ENCODE data around the gene MEGF11. TPM values are rescaled to one million over a fixed set of nuclear protein-coding genes. Genes with fewer than 3 reads are reported as not detected.

MEGF11 gene
- polyA plus RNA-seq, 6 donors from 2014 or later: 1.00 TPM; not detected in 5

DNA sequence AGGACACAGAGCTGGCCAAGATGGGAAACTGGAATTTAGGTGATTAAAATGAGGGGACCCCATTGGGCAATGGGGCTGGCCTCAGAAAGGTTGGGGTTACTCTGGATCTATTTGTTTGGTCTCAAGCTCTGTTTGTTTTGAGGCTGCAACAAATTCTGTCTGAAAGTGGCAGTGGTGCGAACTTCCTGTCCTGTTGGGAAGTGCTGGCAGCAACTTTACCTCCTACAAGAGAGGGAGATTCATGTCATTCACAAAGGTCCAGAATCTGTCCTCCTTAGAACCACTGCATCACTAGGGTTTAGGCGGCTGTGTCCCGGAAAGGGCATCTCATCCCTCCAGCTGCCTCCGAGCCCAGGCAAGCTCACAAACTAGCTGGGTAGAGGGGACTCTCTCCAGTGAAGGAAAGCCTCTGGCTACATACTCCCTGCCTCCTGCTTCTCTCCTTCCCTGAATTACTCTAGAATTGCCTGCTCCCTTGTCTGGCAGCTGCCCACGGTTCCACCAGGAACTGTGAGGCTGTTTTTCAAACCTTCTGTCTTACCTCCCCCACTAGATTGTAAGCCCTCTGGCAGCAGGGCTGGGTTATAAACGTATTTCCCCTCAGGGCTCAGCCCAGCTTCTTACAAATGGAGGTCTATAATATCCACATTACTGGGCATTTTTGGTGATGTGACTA, 23.6 kb downstream of the MEGF11 start:
- Mint-ChIP-seq H3K36me3 (no peaks in the 10 kb centered on the region), H3K4me3 (no peak overlapping the region), H3K27me3 (peaks cover 4 to 13% (median 7%) of the 10 kb centered on the region in 3 donors), H3K4me1 (peaks cover 0 to 3% (median 0%) of the 10 kb centered on the region in 3 donors), H3K9me3 (no peaks in the 10 kb centered on the region), H3K27ac (no peak overlapping the region)
- ATAC-seq (ENCODE audit: low read depth in 2 of 2) (no peak), DNase-seq (no peak)

DNA sequence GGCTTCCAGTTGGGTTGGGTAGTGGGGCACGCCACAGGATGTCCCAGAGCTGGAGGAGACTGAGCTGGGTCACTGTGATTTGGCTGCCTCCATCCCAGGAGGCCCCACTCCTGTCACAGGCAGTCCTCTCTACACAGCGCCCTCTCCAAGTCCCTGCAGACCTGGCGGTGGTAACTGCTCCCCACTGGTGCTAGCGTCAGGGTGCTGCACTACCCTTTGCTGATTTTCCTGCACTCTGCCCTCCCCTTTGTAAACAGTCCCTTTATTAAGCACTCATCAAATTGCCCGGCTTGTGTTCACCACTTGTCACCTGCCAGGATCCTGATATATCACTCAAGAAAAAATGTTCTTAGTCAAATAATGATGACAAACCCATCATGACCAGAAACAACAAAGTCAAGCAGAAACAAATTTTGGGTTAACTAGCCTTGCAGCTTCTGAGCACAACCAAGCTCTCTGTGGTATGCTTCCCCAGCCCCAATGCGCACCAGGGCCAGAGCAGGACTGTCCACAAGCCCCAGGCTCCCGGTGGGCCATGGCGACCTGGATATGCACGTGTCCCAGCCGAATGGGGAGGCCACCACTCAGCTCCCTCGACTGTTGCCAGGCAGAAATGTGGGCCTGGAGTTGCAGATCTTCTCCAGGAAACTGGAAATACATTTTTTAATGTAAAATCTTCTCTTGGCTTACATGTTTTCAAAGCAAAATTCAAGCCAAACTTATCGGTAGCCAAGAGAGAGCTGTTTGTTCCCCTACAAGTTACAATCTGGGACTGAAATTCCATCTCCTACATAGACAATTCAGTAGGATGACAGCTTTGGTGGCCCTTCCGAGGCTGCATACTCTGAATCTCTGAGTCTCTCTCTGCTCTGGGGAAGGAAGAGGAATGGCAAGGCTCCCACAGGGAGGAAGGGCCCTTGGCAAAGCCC, 24.5 kb downstream of the MEGF11 start:
- Mint-ChIP-seq H3K4me1 (peaks cover 0 to 3% (median 0%) of the 10 kb centered on the region in 3 donors), H3K27ac (no peak overlapping the region), H3K27me3 (peaks cover 0 to 9% (median 4%) of the 10 kb centered on the region in 3 donors), H3K4me3 (no peak overlapping the region), H3K36me3 (no peaks in the 10 kb centered on the region), H3K9me3 (no peaks in the 10 kb centered on the region)
- ATAC-seq (ENCODE audit: low read depth in 2 of 2): no peak
- DNase-seq: no peak

DNA sequence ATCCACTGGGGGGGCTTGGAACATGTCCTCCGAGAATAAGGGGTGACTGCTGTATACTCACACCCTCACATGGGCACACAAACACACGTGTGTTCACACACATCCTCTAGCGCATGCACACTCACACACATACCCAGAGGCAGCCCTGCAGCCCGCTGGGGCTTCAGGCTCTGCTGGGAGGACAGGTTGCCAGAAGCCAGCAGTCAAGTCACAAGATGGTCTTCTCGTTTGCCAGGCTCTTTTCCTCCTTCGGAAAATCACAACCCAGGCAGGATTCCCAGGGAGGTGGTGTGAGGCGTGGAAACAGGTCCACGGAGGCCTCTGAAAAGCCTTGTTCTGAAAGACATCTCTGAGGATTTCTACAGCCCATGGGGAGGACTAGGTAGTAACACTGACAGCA, 26.8 kb downstream of the MEGF11 start:
- no peak overlapping the region for H3K4me3 Mint-ChIP-seq
- H3K36me3 Mint-ChIP-seq: no peaks in the 10 kb centered on the region
- H3K4me1 Mint-ChIP-seq: peaks cover 0 to 3% (median 0%) of the 10 kb centered on the region in 3 donors
- H3K27ac Mint-ChIP-seq: no peak overlapping the region
- peaks cover 4 to 9% (median 6%) of the 10 kb centered on the region in 3 donors for H3K27me3 Mint-ChIP-seq
- no peak for ATAC-seq (ENCODE audit: low read depth in 2 of 2)
- no peak for DNase-seq
- no peaks in the 10 kb centered on the region for H3K9me3 Mint-ChIP-seq

DNA sequence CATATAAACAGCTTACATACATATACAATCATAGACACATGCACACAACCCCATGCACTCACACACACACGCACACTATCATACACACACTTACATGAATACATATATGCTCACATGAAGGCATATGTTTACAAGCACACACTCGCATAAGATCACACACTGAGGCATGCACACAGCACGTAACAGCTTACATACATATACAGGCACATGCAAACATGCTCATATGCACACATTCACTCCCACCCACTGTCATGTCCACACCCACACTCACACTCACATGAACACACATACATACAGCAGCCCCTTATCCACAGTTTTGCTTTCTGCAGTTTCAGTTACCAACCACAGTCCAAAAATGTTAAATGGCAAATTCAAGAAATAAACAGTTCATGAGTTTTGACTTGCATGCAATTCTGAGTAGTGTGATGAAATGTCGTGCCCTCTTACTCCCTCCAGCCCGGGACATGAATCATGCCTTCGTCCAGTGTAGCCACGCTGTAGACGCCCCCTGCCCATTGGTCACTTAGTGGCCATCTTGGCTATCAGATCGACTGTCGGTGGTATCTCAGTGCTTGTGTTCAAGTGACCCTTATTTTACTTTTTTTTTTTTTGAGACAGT, 27.8 kb downstream of the MEGF11 start:
- ATAC-seq (ENCODE audit: low read depth in 2 of 2): no peak

DNA sequence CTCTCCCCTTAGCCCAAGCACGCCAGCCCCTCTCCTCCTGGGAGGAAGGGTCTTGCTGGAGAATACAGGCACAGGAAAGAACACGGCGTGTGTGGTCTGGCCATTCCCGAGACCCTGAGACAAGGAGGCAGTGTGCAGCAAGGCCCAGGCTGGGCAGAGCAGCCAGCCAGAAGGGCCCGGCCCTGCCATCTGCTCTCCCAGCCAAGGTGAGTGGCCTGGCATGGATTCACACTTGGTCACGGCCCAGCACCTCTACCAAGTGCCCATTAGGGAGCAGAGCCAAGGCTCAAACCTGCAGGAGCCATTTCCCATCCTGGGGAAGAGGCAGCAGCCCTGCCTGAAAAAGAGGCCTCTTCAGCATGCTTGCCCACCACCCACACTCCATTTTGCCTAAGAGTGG, 28.6 kb downstream of the MEGF11 start:
- peaks cover 0 to 3% (median 0%) of the 10 kb centered on the region in 3 donors for H3K4me1 Mint-ChIP-seq
- H3K4me3 Mint-ChIP-seq: no peak overlapping the region
- H3K27ac Mint-ChIP-seq: no peak overlapping the region
- H3K36me3 Mint-ChIP-seq: no peaks in the 10 kb centered on the region
- no peak for ATAC-seq (ENCODE audit: low read depth in 2 of 2)
- H3K9me3 Mint-ChIP-seq: no peaks in the 10 kb centered on the region
- no peak for DNase-seq
- peaks cover 4 to 25% (median 10%) of the 10 kb centered on the region in 3 donors for H3K27me3 Mint-ChIP-seq

More for the DNA sequence above, 27.8 kb downstream of the MEGF11 start:
- H3K9me3 Mint-ChIP-seq: no peaks in the 10 kb centered on the region
- H3K27me3 Mint-ChIP-seq: peaks cover 4 to 18% (median 10%) of the 10 kb centered on the region in 3 donors
- H3K27ac Mint-ChIP-seq: no peak overlapping the region
- no peaks in the 10 kb centered on the region for H3K36me3 Mint-ChIP-seq
- DNase-seq: no peak
- no peak overlapping the region for H3K4me3 Mint-ChIP-seq
- peaks cover 0 to 3% (median 0%) of the 10 kb centered on the region in 3 donors for H3K4me1 Mint-ChIP-seq

DNA sequence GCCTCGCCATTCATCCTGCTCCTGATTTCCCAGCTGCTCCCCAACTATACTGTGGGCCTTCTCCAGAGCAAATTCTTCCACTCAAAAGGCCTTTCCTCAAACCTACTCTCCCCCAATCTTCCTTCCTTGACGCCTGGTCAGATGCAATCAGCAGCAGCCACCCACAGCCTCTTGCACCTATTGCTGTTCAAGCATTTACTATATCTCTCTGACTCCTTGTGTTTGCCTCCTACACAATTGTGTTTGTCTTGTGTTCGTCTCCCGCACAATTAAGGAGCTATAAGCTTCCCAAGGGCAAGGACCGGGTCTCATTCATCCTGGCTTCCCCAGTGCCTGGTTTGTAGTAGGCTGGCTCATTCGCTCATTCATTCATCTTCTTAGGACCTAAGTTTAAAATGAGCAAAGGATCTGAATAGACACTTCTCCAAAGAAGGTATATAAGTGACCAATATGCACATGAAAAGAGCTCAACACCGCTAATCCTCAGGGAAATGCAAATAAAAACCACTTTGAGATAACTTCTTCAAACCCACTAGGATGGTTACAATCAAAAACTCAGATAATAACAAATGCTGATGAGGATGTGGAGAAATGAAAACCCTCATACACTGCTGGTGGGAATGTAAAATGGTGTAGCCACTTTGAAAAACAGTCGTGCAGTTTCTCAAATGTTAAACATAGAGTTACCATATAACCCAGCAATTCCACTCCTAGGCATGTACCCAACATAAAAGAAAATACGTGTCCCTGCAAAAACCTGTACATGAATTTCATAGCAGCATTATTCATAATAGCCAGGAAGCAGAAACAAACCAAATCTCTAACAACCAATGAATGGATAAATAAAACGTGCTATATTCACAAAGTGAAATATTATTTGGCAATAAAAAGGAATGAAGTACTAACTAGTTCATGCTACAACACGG, 31.0 kb downstream of the MEGF11 start:
- no peaks in the 10 kb centered on the region for H3K4me1 Mint-ChIP-seq
- H3K36me3 Mint-ChIP-seq: no peaks in the 10 kb centered on the region
- H3K4me3 Mint-ChIP-seq: no peak overlapping the region
- H3K27ac Mint-ChIP-seq: no peak overlapping the region
- DNase-seq: no peak
- ATAC-seq (ENCODE audit: low read depth in 2 of 2): no peak
- H3K9me3 Mint-ChIP-seq: peaks cover 0 to 2% (median 0%) of the 10 kb centered on the region in 7 donors
- peaks cover 4 to 27% (median 10%) of the 10 kb centered on the region in 3 donors for H3K27me3 Mint-ChIP-seq

DNA sequence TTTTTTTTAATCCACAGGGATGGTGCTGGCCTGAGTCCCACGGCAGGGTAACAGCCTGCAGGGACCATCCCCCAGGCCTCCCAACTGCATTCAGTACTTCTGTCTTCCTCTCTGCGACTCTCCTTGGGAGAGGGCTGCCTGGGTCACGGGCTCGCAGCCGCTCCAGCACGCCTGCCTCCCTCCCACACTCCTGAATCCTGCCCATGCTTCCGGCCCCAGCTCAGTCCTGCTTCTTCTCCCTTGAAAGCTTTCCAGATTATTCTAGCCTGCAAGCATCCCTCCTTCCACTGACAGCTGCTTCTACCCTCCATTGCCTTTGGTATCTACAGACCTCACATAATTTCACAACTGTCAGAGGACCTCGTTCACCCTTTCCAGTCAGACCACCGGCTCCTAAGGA, 32.4 kb downstream of the MEGF11 start:
- no peaks in the 10 kb centered on the region for H3K36me3 Mint-ChIP-seq
- peaks cover 0 to 2% (median 0%) of the 10 kb centered on the region in 7 donors for H3K9me3 Mint-ChIP-seq
- H3K4me3 Mint-ChIP-seq: no peak overlapping the region
- DNase-seq (no peak), ATAC-seq (ENCODE audit: low read depth in 2 of 2) (no peak)
- H3K4me1 Mint-ChIP-seq: no peaks in the 10 kb centered on the region
- peaks cover 4 to 27% (median 10%) of the 10 kb centered on the region in 3 donors for H3K27me3 Mint-ChIP-seq
- no peak overlapping the region for H3K27ac Mint-ChIP-seq

DNA sequence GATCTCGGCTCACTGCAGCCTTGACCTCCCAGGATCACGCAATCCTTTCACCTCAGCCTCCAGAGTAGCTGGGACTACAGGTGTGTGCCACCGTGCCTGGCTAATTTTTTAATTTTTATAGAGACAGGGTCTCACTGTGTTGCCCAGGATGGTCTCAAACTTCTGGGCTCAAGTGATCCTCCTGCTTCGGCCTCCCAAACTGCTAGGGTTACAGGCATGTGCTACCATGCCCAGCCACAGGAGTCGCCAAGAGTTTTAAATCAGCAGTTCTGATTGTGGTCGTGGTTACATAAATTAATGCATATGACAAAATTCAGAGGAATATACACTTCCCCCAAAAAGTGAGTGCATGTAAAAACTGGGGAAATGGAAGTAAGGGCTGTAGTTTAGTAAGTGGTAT, 32.9 kb downstream of the MEGF11 start:
- no peak overlapping the region for H3K4me3 Mint-ChIP-seq
- no peaks in the 10 kb centered on the region for H3K4me1 Mint-ChIP-seq
- DNase-seq (no peak), ATAC-seq (ENCODE audit: low read depth in 2 of 2) (no peak)
- peaks cover 0 to 2% (median 0%) of the 10 kb centered on the region in 7 donors for H3K9me3 Mint-ChIP-seq
- peaks cover 2 to 27% (median 10%) of the 10 kb centered on the region in 3 donors for H3K27me3 Mint-ChIP-seq
- H3K36me3 Mint-ChIP-seq: no peaks in the 10 kb centered on the region
- no peak overlapping the region for H3K27ac Mint-ChIP-seq

DNA sequence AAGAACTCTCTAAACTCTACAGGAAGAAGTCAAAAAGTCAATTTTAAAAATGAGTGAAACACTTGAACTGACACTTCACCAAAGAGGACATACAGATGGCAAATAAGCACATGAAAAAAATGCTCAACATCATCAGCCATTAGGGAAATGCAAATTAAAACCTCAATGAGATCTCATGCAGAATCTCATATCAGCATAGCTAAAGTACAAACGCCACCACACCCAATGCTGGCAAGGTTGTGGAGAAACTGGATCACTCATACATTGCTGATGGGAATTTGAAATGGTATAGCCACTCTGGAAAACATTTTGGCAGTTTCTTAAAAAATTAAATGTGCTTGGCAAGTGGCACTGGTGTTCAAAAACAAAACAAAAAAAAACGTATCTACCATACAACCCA, 34.2 kb downstream of the MEGF11 start:
- Mint-ChIP-seq H3K4me1 (no peaks in the 10 kb centered on the region), H3K36me3 (no peaks in the 10 kb centered on the region), H3K27me3 (peaks cover 0 to 27% (median 10%) of the 10 kb centered on the region in 3 donors), H3K9me3 (peaks cover 0 to 2% (median 0%) of the 10 kb centered on the region in 7 donors), H3K27ac (no peak overlapping the region), H3K4me3 (no peak overlapping the region)
- no peak for ATAC-seq (ENCODE audit: low read depth in 2 of 2)
- DNase-seq: no peak

DNA sequence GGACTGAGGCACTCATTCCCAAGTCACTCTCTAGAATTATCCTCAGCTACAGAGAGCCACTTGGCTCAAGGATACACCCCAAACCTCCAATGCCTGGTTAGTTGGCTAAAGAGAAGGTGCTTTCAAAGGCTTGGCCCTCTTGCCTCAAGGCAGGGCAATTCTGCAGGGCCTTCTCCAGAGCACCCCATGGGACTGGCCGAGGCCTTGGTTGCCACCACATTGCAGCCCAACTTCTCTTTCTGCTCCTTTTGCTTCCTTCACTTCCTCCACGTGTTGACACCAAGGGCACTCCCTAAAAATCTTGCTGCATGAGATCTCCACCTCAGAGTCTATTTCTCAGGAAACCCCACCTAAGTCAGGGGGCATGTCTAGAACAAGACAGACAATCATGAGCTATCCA, 36.7 kb downstream of the MEGF11 start:
- no peak overlapping the region for H3K4me3 Mint-ChIP-seq
- no peak for ATAC-seq (ENCODE audit: low read depth in 2 of 2)

DNA sequence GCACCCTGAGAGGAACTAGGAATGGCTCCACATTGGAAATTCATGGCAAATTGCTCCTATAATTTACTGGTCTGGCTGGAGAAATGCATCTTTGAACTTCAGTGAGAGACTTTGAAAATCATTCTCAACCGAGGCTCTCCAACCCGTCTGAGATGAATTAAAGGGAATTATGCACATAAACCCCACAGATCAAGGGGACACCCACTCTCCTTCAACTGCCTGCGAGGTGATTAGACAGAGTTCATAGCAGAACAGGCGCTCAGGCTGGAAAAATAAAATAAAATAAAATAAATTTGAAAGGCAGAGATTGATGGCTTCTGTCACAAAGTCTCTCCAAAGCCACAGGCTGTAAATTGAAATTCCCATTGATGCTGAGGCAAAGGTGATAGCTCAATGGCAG, 37.7 kb downstream of the MEGF11 start:
- Mint-ChIP-seq H3K27me3 (peaks cover 0 to 9% (median 0%) of the 10 kb centered on the region in 3 donors), H3K9me3 (peaks cover 0 to 2% (median 0%) of the 10 kb centered on the region in 7 donors), H3K4me1 (no peaks in the 10 kb centered on the region), H3K36me3 (no peaks in the 10 kb centered on the region), H3K4me3 (no peak overlapping the region), H3K27ac (peak overlapping the region in 1 of 6 donors; percentile 12)
- ATAC-seq (ENCODE audit: low read depth in 2 of 2) (no peak), DNase-seq (no peak)

More for the DNA sequence above, 36.7 kb downstream of the MEGF11 start:
- H3K36me3 Mint-ChIP-seq: no peaks in the 10 kb centered on the region
- no peak overlapping the region for H3K27ac Mint-ChIP-seq
- DNase-seq: no peak
- H3K9me3 Mint-ChIP-seq: peaks cover 0 to 2% (median 0%) of the 10 kb centered on the region in 7 donors
- no peaks in the 10 kb centered on the region for H3K4me1 Mint-ChIP-seq
- peaks cover 0 to 17% (median 4%) of the 10 kb centered on the region in 3 donors for H3K27me3 Mint-ChIP-seq

DNA sequence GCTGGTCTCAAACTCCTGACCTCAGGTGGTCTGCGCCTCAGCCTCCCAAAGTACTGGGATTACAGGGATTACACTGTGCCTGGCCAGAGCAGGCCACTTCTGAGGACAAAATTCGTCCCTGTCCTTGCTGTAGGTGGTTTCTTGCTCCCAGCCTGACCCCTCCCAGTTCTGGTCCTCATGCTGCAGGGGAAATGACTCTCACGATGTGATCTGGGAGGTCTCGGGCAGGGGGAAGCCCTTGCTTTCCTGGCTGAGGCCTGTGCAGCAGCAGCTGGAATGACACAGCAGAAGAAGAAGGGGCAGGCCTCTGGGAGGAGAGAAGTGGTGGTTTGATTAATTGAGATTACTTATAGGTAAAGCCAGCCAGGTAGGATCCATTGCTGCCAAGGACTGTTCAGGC, 39.3 kb downstream of the MEGF11 start:
- Mint-ChIP-seq H3K27ac (no peak overlapping the region), H3K36me3 (no peaks in the 10 kb centered on the region), H3K27me3 (no peaks in the 10 kb centered on the region), H3K9me3 (peaks cover 0 to 2% (median 0%) of the 10 kb centered on the region in 7 donors), H3K4me1 (no peaks in the 10 kb centered on the region), H3K4me3 (no peak overlapping the region)
- DNase-seq: no peak
- no peak for ATAC-seq (ENCODE audit: low read depth in 2 of 2)
